ENCODE data around the gene ZMYND8. TPM values are rescaled to one million over a fixed set of nuclear protein-coding genes. Genes with fewer than 3 reads are reported as not detected.

Gene ZMYND8
- polyA plus RNA-seq, 1 donor from 2014 or later: 16.8 TPM

- H2AFZ ChIP-seq (ENCODE audit: low read depth, low read length): no peak overlapping the region
- no peaks in the 10 kb centered on the region for H3K79me2 ChIP-seq (replicated peaks; ENCODE audit: insufficient read depth, low read length)
- no peak overlapping the region for H3K4me3 ChIP-seq (ENCODE audit: low read length)
- H3K9me2 ChIP-seq (ENCODE audit: insufficient read depth, low read length): no peaks in the 10 kb centered on the region
- H3K4me2 ChIP-seq (ENCODE audit: low read length): no peak overlapping the region
- H3K27ac ChIP-seq (ENCODE audit: low read length): no peak overlapping the region
- no peaks in the 10 kb centered on the region for H3F3A ChIP-seq (ENCODE audit: insufficient read depth, low read length, poor library complexity, severe bottlenecking)
- H3K36me3 ChIP-seq (ENCODE audit: insufficient read depth, low read length): peaks cover 1% of the 10 kb centered on the region
- TF ChIP-seq RAD21 (conservative IDR thresholded peaks at IDR 0.05) (no peak), EP300 (conservative IDR thresholded peaks at IDR 0.05; ENCODE audit: poor library complexity, severe bottlenecking) (no peak), POLR2AphosphoS5 (IDR thresholded peaks at IDR 0.05) (no peak), CTCF (IDR thresholded peaks at IDR 0.05; ENCODE audit: poor library complexity, severe bottlenecking) (no peak), EZH2 (IDR thresholded peaks at IDR 0.05; ENCODE audit: borderline replicate concordance, insufficient read depth, low read length, poor library complexity, severe bottlenecking) (no peak), SMC3 (conservative IDR thresholded peaks at IDR 0.05; ENCODE audit: poor library complexity) (no peak), REST (IDR thresholded peaks at IDR 0.05; ENCODE audit: borderline replicate concordance) (no peak), TAF1 (IDR thresholded peaks at IDR 0.05; ENCODE audit: low read depth) (no peak)
- no peaks in the 10 kb centered on the region for H4K20me1 ChIP-seq (ENCODE audit: insufficient read depth)
- no peaks in the 10 kb centered on the region for H3K27me3 ChIP-seq (ENCODE audit: insufficient read depth, low read depth, low read length)
- no peaks in the 10 kb centered on the region for H3K9me3 ChIP-seq (ENCODE audit: low read length)
- H3K9ac ChIP-seq (ENCODE audit: low read length): no peak overlapping the region
Observed at GRCh38 chr20:47298624-47299023, 57.9 kb downstream of the ZMYND8 start.

- no peak overlapping the region for H3K4me3 ChIP-seq (ENCODE audit: low read length)
- TF ChIP-seq SMC3 (conservative IDR thresholded peaks at IDR 0.05; ENCODE audit: poor library complexity) (no peak), CTCF (IDR thresholded peaks at IDR 0.05; ENCODE audit: poor library complexity, severe bottlenecking) (no peak), RAD21 (conservative IDR thresholded peaks at IDR 0.05) (no peak), REST (IDR thresholded peaks at IDR 0.05; ENCODE audit: borderline replicate concordance) (no peak), TAF1 (IDR thresholded peaks at IDR 0.05; ENCODE audit: low read depth) (no peak), POLR2AphosphoS5 (IDR thresholded peaks at IDR 0.05) (no peak), EP300 (conservative IDR thresholded peaks at IDR 0.05; ENCODE audit: poor library complexity, severe bottlenecking) (no peak), MXI1 (conservative IDR thresholded peaks at IDR 0.05; ENCODE audit: poor library complexity, severe bottlenecking) (no peak), EZH2 (IDR thresholded peaks at IDR 0.05; ENCODE audit: borderline replicate concordance, insufficient read depth, low read length, poor library complexity, severe bottlenecking) (no peak)
- H4K20me1 ChIP-seq (ENCODE audit: insufficient read depth): no peaks in the 10 kb centered on the region
- H3K4me2 ChIP-seq (ENCODE audit: low read length): no peak overlapping the region
- no peaks in the 10 kb centered on the region for H3K79me2 ChIP-seq (replicated peaks; ENCODE audit: insufficient read depth, low read length)
- no peaks in the 10 kb centered on the region for H3F3A ChIP-seq (ENCODE audit: insufficient read depth, low read length, poor library complexity, severe bottlenecking)
- no peak overlapping the region for H3K9ac ChIP-seq (ENCODE audit: low read length)
- peaks cover 5% of the 10 kb centered on the region for H3K36me3 ChIP-seq (ENCODE audit: insufficient read depth, low read length)
- H3K9me3 ChIP-seq (ENCODE audit: low read length): no peaks in the 10 kb centered on the region
- H2AFZ ChIP-seq (ENCODE audit: low read depth, low read length): no peak overlapping the region
- H3K27ac ChIP-seq (ENCODE audit: low read length): no peak overlapping the region
- no peaks in the 10 kb centered on the region for H3K9me2 ChIP-seq (ENCODE audit: insufficient read depth, low read length)
- H3K27me3 ChIP-seq (ENCODE audit: insufficient read depth, low read depth, low read length): no peaks in the 10 kb centered on the region
Observed at GRCh38 chr20:47297746-47298145, 58.8 kb downstream of the ZMYND8 start.
